Left kidney (tissue), 2 donors: ENCODE results near the gene FAM186B. TPM values are rescaled to one million over a fixed set of nuclear protein-coding genes. Genes with fewer than 3 reads are reported as not detected.

ENCODE experiments used
- DNase-seq: peaks from one replicate; pipeline ENCODE4 v3.0.0-alpha.2; 2013
- polyA plus RNA-seq: library from polyadenylated mRNA; unstranded; fragments of 120-200 nt; gene quantifications from one replicate; pipeline ENCODE4 v1.2.1, GENCODE V29; 2013; ENCODE audit not compliant: insufficient read length

FAM186B gene
- polyA plus RNA-seq, 1 donor, result 3.1 TPM

DNA sequence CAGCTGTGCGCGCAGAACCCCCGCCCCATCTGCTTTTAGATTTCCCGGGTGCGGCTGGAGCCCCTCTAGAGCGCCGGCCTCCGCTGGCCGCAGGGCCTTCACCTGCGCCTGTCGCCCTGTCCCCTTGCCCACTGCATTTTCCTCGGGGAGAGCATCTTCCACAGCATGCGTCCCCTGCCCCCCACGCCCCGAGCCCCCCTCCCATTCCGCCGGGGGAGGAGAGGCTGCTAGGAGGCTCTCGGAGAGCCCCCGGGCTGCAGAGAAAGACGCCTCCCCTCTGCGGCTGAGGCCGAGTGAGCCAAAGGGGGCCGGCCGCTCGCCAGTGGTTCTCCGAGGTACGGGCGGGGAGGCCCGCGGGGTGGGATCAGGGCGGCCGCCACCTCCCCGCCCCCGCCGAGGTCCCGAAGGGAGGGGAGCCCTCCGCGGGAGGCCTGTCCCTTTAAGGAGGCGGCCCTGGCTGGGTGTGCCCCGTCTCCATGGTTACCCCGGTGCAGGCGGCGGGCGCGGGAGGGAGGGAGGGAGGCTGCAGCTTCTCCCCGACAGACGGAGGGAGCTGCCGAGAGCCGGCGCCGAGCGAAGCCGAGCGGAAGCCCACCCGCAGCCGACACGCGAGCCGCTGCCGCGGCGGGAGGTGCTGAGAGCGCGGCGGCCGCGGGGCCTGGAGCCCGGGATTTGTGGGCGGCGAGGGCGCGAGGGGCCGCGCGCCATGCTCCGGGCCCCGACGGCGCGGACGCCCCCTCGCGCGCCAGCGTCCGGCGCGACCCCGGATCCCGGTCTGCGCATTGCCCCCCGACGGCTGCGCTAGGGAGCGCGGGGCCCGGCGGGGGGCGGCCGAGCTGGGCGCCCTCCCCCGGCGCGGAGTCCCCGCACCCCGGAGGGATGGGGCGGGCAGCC lies 66.7 kb downstream of the FAM186B start, which contains the start of gene KCNH3:
Gene KCNH3 (plus strand): TSS at position 521 of the 894 bp plus-strand sequence. CDS start 387 bp downstream, outside the sequence.
- DNase-seq, result peak; percentile 68

DNA sequence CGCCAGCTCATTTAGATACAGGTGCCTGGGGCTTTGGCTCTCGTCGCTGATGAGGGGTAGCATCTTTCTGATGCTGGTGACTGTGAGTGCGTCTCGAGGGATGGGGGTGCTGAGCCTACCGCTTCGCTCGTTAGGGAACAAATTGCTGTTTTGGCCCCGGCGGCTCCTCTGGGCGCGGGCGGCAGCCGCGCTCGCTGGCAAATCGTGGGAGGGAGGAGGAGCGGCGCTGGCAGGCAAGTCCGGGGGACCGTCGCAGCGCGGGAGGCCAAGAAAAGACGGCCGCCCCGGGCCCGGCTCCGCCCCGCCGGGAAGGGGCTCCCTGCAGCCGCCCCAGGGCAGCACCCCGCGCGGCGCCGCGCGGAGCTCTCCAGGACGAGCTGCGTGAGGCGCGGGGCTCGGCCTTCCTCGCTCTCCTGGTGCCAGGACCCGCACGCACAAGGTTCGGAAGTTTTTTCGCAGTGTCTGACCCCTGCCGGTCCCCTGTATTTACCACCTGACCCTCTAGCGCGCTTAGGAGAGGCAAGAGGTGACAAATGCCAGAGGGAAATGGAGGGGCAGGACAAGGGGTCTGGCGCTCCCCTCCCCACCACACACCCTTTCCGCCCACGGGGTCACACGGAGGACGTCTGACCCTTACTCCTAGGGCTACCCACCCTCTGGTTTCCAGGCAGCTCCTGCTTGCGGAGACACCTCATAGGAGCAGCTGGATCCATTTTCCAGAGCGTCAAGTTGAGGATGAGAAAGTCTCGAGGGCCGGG lies 67.5 kb downstream of the FAM186B start:
- no peak for DNase-seq

Other genes starting within 250 kb of the FAM186B start
- gene SPATS2, start 238.2 kb downstream of the FAM186B start, polyA plus RNA-seq, result 60.5 TPM
- 5.2 TPM for gene KCNH3, start 66.6 kb downstream of the FAM186B start, polyA plus RNA-seq
- gene MCRS1, start 37.5 kb downstream of the FAM186B start, polyA plus RNA-seq, result 61.6 TPM
- gene PRPF40B, start 17.9 kb upstream of the FAM186B start, polyA plus RNA-seq, result 29.5 TPM
- 46.3 TPM for gene FMNL3, start 101.8 kb upstream of the FAM186B start, polyA plus RNA-seq
- gene TMBIM6, start 135.9 kb upstream of the FAM186B start, polyA plus RNA-seq, result 721 TPM
- gene NCKAP5L, start 222.8 kb upstream of the FAM186B start, polyA plus RNA-seq, result 18.3 TPM
- gene BCDIN3D, start 237.5 kb upstream of the FAM186B start, polyA plus RNA-seq, result 7.7 TPM